GM21367 (cell line): ENCODE data around the gene ALK.

Source experiments
- ATAC-seq: cut with Tn5 transposase; IDR thresholded peaks from one replicate; pipeline ENCODE4 v1.9.1; 2021; ENCODE audit not compliant: unreplicated experiment

The ALK gene

DNA sequence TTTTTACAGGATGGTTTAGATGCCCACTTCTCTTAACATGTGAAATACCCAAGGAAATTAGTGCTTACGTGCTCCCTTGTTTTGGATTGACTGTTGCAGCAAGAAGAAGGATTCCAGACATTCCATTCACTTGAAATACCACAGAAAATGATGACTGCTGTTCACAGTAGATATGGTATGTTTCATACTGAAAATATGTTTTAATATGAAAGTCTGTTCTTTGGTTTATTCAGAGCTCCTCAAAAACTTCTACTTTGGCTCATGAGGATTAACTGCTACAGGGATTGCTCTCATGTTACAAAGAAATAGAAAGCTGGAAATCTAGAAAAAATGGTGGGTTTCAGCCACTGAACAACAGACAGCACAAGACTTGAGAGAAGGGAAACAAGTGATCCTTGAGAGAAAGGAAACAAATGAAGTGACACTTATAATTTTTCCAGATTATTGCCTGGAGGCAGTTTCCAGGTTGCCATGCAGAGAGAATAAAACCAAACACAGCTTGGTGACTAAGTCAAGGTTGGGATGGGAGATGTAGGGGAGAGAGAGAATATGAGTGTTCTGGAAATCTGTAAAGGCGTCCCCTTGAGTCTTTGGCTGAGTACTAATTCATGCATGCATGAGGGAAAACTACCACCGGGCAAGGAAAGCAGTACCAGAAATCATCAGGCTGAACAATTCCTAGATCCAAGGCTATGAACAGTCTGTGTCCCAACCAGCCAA is 458.0 kb downstream of the ALK start:
- ATAC-seq = no peak

DNA sequence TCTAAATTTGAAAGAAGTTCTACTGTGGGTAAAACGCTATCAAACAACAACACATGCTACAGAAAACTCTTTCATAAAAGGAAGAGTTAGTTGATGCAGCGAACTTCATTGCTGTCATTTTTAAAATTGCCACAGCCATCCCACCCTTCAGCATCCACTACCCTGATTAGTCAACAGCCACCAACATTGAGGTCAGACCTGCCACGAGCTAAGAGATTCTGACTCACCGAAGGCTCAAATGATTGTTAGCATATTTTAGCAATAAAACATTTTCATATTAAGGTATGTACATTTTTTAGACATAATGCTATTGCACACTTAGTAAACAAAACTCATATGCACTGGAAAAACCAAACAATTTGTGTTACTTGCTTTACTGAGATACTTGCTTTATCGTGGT is 459.1 kb downstream of the ALK start:
- no peak for ATAC-seq

DNA sequence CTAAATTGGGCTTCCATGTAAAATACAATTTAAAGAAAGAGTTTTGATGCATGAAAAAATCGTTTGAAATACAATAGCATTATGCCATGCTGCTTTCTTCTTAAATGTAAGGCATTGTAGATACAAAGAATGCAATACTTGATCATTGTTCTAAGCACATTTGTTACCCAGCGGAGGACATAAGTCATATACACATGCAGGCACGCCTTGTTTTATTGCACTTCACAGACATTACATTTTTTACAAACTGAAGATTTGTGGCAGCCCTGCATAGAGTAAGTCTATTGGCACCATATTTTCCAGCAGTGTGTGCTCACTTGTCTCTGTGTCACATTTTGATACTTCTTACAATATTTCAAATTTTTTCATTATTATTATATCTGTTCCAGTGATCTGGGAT is 461.2 kb downstream of the ALK start:
- ATAC-seq = no peak

DNA sequence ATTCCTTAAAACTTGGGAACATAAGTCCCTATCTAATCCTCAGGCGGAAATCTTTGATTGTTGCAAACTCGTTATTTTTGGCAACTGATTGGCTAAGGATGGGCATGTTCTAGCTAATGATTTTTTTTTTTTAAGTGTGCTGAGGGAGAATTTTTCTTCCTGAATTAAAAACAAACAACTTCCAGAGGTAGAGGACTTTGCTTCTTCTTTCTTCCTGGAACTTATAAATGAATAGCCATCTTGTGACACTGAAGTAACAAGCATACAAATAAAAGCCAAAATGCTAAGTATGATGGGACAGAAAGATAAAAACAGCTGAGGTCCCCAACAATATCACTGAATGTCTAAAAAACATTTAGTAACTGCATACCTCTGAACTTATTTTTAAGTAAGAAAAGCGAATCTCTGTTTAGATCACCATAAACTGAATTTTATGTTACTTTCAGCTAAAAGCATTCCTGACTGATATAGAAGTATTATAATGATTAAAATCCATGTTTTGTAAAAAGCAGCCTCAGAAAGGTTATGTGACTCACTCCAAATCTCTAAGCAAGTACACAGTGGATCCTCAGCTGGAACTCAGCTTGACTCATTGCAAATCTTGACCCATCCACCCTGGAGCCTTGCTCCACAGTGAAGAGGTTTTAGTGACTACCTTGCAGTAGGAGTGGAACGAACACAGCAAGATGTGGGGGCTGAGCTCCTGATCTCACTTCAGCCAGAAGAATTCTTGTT is 461.8 kb downstream of the ALK start:
- no peak for ATAC-seq

DNA sequence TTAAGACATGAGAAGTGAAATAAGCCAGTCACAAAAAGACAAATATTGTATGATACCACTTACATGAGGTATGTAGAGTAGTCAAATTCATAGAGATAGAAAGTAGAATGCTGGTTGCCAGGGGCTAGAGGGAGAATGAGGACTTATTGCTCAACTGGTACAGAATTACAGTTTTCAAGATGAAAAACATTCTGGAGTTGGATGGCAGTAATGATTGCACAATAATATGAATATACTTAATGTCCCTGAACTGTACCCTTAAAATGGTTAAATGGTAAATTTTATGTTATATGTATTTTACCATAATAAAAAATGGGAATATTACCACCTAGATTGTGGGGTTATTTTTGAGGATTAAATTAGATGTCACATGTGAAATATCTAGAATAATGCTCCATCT is 465.0 kb downstream of the ALK start:
- no peak for ATAC-seq

DNA sequence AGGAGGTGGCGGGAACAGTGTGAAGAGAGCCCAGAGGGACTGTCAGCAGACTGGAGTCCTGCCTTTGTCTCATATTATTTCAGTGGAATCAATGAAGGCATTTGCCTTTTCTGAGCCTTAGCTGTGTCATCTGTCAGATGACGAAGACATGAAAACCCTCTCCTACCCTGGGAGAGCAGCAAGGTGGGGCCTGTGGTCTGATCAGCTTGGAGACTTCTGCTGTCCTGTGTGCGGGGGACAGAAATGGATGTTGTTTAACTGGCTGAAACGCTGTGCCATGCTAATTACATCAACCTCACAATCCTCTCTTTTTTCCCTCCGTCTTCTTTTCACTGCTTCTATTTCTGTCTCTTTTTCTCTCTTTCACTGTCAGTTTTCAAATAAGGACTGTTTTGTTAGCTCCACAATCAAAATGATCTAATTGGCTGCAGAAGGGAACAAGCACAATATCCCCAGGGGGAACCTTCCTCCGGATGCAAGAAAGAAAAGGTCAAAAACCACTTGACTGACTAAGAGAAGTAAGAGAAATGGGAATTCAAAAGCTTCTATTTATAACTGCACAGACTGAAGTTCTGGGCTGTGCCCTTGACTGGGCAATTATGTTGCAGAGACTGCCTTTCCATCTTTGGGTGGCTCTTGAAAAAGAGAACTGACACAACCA is 466.1 kb downstream of the ALK start:
- no peak for ATAC-seq

DNA sequence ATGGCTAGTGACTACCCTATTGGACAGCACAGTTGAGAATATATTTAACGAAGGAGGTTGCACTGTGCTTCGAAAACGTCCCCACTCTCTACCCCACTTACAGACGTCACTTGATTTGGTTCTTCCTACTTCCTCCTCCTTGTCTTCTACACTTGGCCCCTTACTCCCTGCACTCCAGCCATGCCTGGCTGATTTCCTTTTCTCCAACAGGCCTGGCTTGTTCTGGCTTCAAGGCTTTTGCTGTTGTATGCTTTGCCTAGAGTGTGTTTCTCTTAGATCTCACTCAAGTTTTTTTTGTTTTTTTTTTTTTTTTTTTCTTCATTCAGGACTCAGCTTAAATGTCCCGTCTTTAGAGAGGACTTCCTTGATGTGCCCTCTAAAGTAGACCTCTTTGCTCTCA is 469.4 kb downstream of the ALK start:
- no peak for ATAC-seq

DNA sequence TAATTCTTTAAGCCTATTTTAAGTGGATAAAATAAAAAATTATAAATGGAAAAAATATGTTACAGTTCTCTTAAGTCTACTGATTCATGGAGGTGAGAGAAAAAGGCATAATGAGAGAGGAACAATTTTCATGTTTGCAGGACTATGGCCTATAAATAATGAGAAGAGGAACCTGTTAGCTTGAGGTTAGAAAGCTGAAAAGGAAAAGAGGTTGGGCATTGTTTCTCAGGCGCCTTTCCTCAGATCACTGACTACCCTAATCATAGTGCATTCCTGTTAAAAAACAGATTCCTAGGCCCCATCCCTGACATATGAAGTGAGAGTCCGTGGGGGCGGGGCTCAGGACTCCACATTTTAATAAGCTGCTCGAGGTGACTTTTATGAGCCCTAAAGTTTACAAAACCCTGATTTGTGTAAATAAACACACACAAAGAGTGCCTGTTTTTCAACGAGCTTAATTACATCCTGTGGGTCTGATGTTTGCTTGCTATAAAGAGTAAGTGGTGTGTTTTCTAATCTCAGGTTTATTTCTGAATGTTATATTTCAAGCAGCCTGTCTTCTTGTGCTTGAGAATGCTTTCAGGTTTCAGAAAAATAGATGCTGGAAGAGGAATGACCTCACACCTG is 470.7 kb downstream of the ALK start:
- ATAC-seq = no peak

DNA sequence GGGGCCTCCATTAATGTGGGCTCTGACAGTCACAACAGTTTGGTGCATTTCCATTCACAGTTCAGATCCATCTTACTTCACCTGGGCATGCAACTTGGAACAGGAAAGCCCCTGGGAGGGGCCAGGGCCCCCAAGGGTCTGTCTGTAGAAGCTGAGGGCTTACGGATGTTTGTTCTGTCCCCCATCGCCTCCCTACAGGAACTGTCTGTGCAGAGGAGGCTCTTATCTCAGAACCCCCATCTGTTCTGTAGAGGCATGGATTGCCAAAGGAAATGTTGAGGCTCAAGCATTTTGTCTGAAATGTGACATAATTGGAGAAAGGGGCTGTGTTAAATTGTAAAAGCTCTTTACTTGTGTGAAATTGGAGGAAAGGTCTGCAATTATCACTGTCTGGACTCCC is 471.9 kb downstream of the ALK start:
- ATAC-seq = no peak

DNA sequence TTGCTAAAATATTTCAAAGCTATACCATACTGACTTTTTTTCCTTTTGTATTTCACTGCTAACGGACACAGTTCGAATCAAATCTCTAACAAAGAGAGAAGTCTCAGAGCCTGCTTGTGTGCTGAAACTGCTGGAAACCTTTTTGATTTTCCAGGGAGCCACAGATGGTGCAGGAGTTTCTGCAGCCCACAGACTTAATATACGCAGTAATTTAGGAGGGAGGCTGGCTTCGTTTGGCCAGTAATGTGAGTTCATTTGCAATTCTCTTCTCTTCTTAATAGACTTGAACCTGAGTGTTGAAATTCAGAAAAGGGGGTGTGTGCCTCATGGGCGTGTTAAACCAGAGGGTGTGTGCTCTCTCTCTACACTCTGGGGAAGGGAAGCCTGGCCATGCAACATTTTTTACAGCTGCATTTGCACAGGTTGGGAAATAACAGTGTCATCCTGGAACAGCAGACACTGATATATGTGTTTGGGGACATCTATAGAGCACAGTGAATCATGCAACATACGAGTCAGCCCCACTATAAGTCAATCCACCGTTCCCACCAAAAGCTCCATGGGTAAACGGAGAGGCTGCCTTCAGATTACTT is 473.2 kb downstream of the ALK start:
- no peak for ATAC-seq

DNA sequence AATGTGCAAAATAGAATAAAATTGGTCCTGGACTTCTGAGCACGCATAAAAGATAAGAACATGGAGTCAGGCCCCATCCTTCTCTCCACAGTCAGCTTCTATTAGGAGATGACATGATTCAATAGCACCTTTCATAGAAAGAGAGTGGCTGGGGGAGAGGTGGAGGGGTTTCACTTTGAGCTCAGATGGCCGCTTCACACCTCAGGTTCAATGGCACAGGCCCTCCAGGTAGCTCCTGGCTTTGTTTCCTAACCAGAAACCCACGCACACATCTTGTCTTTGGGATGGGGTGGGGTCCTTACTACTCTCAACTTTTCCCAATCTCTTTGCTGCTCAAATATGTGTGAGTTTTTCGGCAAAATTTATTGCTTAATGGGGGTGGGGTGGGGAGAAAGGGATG is 473.9 kb downstream of the ALK start:
- ATAC-seq = no peak

DNA sequence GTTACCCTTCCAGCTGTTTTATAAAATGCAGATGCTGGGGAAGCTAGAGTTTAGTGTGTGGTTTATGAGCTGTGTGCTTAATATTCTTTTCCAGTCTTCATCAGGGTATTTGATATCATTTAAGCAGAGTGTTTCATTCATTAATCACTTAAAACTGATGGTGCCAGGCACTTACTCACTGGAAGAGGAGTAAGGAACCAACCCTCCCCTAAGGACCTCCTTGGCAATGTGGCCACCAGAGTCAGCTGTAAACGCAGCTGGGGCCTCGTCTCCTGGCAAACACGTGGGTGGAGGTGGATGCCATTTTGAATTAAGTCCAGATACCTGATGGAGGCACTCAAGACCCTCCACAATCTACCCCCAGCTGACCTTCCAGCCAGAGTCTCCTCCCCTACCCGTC is 474.5 kb downstream of the ALK start:
- no peak for ATAC-seq

DNA sequence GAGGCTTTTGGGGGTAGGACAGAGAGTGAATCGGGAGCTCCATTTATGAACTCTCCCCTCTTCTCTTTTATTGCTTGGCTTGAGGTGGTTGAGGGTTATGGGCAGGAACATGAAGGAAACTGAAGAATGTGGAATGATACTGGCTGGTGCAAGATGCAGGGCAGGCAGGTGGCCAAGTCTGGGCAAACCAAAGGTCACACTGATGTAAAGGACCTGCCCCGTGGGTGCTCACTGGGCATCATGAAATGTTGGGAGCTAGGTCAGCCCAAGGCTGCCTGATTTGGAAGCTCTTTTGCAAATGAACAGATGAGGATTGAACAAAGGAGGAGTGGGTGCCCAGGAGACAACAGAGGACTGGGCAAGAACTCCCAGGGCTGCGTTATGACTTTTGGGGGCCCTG is 477.2 kb downstream of the ALK start:
- no peak for ATAC-seq

DNA sequence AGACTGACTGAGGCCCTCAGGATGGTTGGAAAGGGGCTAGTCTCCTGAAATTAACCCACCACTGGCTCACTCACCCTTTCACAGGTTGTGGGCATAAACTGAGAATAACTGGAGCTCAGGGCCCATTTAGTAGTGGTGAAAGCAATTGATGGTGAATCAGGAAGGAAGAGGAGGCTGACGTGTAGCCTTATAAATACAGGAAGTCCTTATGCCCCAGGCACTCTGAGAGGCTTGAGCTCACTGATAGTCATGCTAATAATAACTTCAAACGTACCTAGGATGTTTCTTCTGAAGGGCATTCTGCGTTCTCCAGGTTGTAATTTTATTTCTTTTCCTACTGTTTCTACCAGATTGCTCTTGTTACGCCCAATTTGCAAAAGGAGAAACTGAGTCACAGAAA is 477.8 kb downstream of the ALK start:
- no peak for ATAC-seq

DNA sequence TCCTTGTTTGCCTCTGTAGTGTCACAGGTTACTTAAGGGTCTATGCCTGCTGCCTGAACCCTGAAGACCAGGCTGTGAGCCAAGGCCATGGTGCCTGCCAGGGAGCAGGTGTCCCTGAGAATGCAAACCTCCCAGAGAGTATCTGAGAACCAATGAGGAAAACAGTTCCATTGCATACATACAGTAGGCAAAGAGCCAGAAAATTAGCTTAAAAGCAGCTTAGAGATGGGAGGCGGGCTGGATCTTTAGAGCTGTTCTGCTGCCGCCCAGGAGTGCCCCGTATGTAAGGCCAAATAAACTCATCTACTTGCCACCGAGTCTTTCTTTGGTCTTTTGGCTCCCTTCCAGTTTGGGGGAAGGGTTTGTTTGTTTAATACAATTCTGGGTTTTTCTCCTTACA is 478.2 kb downstream of the ALK start:
- ATAC-seq = no peak

DNA sequence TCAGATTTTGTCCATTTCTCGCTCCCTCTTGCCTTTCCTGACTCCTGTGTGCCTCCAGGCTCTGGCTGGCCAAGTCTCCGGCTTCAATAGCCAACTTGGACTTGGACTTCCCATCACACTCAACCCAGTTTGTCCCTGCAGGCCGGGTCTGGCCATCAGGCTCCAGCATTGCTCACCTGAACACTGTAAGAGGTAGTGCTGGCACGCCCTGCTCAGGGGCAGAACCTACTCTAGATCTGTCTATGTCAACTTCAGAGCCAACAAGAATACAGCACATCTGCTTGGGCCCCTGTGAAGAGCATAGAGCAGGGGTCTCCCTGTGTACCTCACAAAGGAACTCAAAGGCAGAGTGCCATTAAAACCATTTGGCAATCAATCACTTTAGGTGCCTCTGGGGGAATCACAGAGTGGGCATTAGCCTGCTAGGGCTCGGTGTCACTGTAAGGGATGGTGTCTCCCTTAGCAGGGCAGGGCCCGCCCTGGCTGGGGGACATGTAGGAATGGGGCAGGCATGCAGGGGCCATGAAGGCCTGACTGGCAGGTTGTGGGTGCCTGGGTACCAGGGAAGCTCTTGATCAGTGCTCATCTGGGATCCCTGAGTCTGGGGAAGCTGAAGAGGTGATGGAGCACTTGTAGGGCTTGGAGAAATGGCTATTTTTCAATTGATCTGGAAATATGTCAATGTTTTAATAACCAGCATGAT is 480.3 kb downstream of the ALK start:
- ATAC-seq = no peak

DNA sequence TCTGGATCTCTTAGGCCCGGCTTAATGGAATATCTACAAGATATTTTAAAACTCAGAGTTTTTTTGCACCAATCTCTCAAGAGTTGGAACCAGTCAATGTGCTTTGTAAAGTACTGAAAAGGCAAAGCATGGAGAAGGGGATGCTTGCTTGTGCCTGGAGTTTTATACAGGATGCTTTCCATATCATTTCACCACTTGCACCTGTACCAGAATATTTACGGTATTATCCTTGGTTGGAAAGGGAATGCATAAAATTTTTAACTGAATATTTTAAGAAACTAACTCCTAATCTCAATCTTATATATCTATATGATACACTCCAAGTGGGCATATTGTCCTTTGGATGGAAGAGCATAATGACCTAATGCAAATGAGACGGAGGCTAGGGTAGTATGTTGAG is 487.5 kb downstream of the ALK start:
- no peak for ATAC-seq

DNA sequence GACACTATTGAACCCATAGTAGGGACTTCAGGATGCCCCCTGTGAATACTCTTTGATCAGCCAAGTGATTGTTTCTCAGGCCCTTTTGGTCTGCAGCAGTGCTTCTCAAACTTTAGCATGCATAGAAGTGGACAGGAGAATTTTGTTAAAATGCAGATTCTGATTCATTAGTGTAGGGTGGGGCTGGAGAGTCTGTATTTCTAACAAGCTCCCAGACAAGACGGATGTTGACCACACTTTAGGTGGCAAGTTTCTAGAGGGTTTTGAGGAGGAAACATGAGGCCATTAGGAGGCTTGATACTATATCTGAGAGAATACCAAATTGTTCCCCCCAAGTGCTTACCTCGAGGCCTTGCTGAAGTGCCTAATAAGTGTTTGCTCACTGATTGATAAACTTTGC is 488.3 kb downstream of the ALK start:
- ATAC-seq = no peak

DNA sequence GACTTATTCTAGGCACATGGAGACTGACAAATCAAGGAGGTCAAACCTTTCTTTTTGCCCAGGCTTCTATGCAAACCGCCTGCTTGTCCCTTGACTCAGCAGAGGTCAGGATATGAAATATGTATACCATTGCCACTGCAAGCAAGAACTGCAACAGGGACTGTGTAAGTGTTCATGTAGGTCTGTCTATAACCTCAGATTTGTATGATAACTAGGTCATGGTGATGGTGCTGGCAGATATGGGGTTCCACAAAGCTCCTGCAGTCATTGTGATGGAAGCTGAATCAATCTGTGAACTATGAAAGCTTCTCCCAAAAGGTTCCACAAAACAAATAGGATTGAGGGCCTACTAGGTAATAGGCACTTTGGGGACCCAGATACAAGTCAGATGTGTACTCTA is 489.9 kb downstream of the ALK start:
- no peak for ATAC-seq

DNA sequence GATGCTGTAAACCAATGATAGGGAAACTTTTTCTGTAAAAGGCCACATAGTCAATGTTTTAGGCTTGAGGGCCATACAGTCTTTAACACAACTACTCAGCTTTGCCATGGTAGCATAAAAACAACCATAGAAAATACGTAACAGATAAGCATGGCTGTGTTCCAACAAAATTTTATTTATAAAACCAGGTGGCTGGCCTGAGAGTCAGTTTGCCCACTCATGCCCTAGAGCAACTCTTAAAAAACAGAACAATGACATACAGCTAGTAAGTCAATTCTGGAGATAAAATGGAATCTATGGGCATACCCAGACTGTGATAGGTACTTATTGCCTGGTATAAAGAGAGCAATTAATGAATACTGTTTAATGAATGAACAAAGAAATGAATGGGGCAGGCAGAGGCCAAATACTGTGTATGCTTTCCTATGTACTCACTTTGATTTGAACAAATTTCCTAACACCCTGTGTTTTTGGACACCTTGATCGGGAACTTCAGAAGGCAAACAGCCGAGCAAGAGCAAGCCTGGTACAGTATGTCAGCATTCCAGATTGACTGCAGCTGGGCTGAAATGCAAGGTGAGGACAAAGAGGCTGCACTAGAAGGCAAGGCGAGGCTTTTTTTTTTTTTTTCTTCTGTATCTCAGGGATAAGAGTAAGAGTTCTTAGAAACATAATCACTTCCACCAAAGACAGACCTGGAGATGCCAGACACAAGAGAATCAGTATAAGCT is 490.8 kb downstream of the ALK start:
- ATAC-seq = no peak
